Measurements from ENCODE around the gene PRRG2. TPM values are rescaled to one million over a fixed set of nuclear protein-coding genes. Genes with fewer than 3 reads are reported as not detected.
A peak's percentile ranks its signal among the peaks of the same experiment; 100 is the strongest.

The PRRG2 gene
- total and polyA plus RNA-seq, 2 experiments from 2014 or later = 2.0 to 3.8 TPM

DNA sequence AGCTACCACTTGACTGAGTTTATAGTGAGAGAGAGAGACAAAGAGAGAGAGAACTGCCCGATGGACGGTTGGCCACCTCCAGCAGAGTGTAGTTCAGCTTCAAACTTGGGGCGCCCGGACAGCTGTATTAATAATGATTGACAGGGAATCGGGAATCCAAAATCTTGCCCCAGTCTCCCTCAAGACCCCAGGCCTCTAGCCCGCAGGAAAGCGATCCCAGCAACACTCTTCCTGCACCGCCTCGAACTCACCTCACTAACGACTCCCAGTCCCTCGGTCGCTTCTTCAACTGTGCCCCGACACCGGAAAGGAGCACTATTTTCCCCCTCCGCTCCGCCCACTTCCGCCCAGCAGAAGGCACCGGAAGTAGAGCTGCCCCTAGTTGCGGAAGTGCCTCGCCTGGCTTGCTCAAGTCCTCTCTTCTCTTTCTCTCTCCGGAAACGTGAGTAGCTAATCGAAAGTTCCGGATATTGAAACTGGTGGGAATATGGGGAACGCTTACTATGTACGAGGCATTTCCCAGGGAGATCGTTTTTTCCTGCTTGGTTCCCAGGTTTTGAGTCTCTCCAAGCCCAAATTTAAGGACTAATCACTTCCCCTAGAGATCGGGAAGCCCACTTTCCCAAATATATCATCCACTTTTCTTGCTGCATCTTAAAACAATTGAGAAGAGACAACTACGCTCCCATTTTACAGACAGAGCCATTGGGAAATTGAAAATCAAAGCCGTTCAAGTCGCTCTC, 681 bp upstream of the PRRG2 start, which contains the start of gene NOSIP:
Gene NOSIP, minus strand, starts transcription at position 293 of the 743 bp plus-strand sequence. CDS start 19,865 bp downstream, outside the sequence.
- Histone ChIP-seq H3K9me2 (ENCODE audit: insufficient read depth) (no peaks in the 10 kb centered on the region), H3K4me2 (peak within 1 kb of the TSS; percentile 84), H4K20me1 (replicated peaks; ENCODE audit: insufficient read depth) (peaks cover 3% of the 10 kb centered on the region; the same call in 1 of the 2 replicates), H3F3A (replicated peaks; ENCODE audit: low read depth) (peaks cover 10% of the 10 kb centered on the region; the same call in 1 of the 2 replicates), H3K36me3 (ENCODE audit: insufficient read depth) (no peaks in the 10 kb centered on the region), H3K4me3 (peak within 1 kb of the TSS; percentile 76), H3K79me2 (replicated peaks; ENCODE audit: insufficient read depth) (peaks cover 46% of the 10 kb centered on the region), H2AFZ (peak within 1 kb of the TSS; percentile 72), H3K4me1 (ENCODE audit: insufficient read depth) (peaks cover 21% of the 10 kb centered on the region), H3K27ac (ENCODE audit: low read depth) (peak within 1 kb of the TSS; percentile 83), H3K27me3 (ENCODE audit: insufficient read depth) (no peaks in the 10 kb centered on the region)
- H3K27me3 Mint-ChIP-seq (ENCODE audit: insufficient read depth, low read depth, poor library complexity) = peaks cover 6% of the 10 kb centered on the region
- ATAC-seq (peak; percentile 87), DNase-seq (ENCODE audit: low spot score) (peak; percentile 99)
- peak within 1 kb of the TSS; percentile 97 for H3K27ac Mint-ChIP-seq
- H3K4me1 Mint-ChIP-seq = peaks cover 24% of the 10 kb centered on the region
- no peaks in the 10 kb centered on the region for H3K9me3 Mint-ChIP-seq
- H3K36me3 Mint-ChIP-seq (ENCODE audit: low read depth) = peaks cover 6% of the 10 kb centered on the region; the same call in 2 of the 3 replicates
- TF ChIP-seq CREB1 (CRISPR knock-in tag; IDR thresholded peaks at IDR 0.05; ENCODE audit: low read depth) (peak; percentile 68), REST (IDR thresholded peaks at IDR 0.05; ENCODE audit: unreplicated experiment) (no peak), CTCF (conservative IDR thresholded peaks at IDR 0.05; ENCODE audit: low read depth in 2 of 2) (0 out of 4 replicates have a peak, but pooled peaks of 1 of the 2 experiments have one; percentile 2), NANOG (IDR thresholded peaks at IDR 0.05; ENCODE audit: borderline replicate concordance) (peak; percentile 29; the same call in 1 of the 2 replicates), ZNF462 (CRISPR knock-in tag; IDR thresholded peaks at IDR 0.05) (0 out of 2 replicates have a peak, but pooled peaks have one; percentile 13), POLR2AphosphoS5 (IDR thresholded peaks at IDR 0.05; ENCODE audit: low read depth) (peak; percentile 99), EZH2phosphoT487 (IDR thresholded peaks at IDR 0.05; ENCODE audit: unreplicated experiment) (no peak), EZH2 (IDR thresholded peaks at IDR 0.05; ENCODE audit: low read depth, unreplicated experiment) (no peak), STAT1 (IDR thresholded peaks at IDR 0.05; ENCODE audit: unreplicated experiment) (no peak), ZNF331 (CRISPR knock-in tag; IDR thresholded peaks at IDR 0.05; ENCODE audit: low read depth) (no peak), JUNB (IDR thresholded peaks at IDR 0.05; ENCODE audit: unreplicated experiment) (no peak), ZNF114 (CRISPR knock-in tag; IDR thresholded peaks at IDR 0.05) (no peak)
- TF ChIP-seq, protein P1, sequence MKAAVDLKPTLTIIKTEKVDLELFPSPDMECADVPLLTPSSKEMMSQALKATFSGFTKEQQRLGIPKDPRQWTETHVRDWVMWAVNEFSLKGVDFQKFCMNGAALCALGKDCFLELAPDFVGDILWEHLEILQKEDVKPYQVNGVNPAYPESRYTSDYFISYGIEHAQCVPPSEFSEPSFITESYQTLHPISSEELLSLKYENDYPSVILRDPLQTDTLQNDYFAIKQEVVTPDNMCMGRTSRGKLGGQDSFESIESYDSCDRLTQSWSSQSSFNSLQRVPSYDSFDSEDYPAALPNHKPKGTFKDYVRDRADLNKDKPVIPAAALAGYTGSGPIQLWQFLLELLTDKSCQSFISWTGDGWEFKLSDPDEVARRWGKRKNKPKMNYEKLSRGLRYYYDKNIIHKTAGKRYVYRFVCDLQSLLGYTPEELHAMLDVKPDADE (IDR thresholded peaks at IDR 0.05) = peak; percentile 98
- H3K4me3 Mint-ChIP-seq = peak within 1 kb of the TSS; percentile 96
